GM19023 (cell line): ENCODE results near the gene PHLDA1.

Experiments used
- ATAC-seq: cut with Tn5 transposase; IDR thresholded peaks from one replicate; pipeline ENCODE4 v1.9.1; 2021; ENCODE audit warnings: mild to moderate bottlenecking, moderate library complexity; ENCODE audit not compliant: unreplicated experiment

The PHLDA1 gene

DNA sequence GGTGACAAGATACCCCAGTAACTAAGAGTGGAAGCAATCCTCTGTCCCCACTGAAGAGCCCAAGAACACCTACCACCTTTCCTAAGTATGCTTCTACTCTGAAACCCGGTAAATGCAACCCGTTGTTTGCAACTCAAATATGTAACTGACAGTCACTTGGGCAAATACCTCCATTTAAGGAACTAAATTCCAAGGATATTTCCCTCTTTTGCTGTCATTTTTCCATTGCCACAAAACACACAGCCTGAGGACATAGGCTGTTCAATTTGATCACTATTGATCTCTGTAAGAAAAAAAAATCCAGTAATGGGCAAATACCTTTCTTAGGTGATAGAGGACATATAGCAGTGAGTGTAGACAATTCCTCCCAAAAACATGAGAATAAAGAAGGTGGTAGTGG lies 6.6 kb upstream of the PHLDA1 start:
- ATAC-seq: no peak

DNA sequence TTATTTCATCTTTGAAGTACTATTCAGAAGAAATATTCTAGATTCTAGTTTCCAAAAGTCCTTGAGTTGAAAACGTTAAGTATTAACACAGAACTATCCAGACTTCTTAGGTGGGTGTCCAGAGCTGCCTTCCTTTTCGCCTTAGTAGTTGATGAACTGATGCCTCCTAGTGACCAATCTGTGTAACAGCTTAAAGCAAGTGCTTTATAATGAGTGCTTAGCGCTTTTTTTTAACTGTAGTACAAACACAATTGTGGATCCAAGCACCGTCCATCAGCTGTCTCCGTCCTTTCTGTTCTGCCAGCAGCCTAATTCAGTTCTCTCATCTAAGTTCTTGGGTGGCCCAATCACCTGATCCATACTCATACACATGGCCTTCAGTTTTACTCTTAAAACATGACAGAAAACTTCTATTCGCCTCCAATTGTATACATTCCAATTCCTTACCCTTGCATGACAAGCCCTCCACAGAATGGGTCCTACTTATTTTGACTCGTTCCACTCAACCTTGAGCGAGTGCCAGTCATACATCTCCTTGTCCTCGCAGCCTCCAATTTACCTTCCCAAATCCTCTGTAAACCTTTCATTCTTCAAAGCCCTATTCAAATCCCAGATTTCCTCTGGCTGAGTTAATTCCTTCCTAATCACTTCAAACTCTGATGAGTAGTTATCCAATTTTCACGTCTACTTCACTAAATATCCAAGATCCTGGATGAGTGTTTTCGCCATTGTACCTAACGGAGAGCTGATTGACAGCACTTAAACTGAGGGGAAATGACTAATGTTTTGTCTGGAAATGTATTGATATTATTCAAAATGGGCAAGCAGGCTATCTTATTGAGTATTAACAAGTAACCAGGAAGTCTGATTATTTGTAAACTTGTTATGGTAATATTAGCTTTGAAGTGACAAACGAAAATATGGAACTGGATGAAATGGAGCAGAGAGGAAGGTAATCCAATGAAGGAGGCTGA lies 5.8 kb upstream of the PHLDA1 start:
- peak; percentile 63 for ATAC-seq

- ATAC-seq: no peak
Measured at GRCh38 chr12:76035045-76035444, 3.5 kb upstream of the PHLDA1 start.

DNA sequence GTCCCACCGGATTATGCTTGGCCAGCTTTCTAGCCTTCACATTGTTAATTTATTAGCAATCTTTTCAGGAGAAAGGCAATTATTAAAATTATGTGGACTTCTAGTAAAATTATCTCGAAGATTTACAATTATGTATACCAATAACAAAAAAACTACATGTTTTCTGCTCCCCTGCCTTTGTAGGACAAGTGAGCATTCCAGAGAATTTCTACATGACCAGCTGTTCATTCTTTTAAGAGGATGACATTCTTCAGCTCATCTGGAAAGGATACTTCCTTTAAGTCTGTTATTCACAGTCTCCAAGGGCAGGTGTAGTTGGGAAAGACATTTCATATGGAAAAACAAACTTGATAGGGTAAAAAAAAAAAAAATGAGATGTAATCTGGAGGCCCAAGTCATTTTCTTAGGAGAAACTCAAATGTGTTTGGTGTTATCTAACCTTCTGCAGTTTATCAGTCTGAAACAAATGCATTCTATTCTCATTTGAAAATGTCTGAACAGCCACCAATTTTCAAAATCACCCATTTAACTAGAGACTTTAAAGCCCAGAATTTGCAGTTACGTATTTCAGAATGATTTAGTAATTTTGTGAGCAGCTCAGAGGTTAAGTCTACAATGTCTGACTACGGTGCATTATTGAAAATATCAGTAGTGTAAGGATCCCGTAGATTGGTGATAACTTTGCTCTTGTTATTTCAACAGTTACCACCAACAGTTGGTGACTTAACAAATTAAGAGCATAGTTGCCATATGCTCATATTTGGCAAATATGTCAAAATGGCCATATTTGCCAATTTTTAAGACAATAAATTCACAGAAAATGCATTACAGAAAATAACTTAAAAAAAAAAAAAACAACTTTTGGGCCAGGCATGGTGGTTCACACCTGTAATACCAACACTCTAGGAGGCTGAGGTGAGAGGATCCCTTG lies 1.8 kb upstream of the PHLDA1 start:
- no peak for ATAC-seq

GRCh38 chr12:76032043-76032981 lies 736 bp upstream of the PHLDA1 start:
- peak; percentile 30 for ATAC-seq

DNA sequence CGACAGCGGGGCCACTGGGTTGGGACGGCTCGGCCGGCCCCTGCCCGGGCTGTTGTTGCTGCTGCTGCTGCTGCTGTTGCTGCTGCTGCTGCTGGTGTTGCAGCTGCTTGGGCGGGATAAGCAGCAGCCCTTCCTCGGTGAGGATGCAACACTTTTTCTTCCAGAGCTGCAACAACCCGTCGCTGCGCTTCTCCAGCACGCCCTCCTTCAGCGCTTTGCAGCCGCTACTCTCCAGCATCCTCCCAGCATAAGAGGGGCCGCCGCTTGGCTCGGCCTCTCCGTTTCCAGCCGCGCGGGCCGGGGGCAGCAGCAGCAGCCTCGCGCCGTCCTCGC lies 529 bp downstream of the PHLDA1 start:
- ATAC-seq: peak; percentile 8

GRCh38 chr12:76030341-76031080 lies 1.1 kb downstream of the PHLDA1 start:
- no peak for ATAC-seq

GRCh38 chr12:76029982-76030340 lies 1.6 kb downstream of the PHLDA1 start:
- ATAC-seq: no peak

- ATAC-seq: no peak
Measured at GRCh38 chr12:76028571-76029277, 2.9 kb downstream of the PHLDA1 start.

DNA sequence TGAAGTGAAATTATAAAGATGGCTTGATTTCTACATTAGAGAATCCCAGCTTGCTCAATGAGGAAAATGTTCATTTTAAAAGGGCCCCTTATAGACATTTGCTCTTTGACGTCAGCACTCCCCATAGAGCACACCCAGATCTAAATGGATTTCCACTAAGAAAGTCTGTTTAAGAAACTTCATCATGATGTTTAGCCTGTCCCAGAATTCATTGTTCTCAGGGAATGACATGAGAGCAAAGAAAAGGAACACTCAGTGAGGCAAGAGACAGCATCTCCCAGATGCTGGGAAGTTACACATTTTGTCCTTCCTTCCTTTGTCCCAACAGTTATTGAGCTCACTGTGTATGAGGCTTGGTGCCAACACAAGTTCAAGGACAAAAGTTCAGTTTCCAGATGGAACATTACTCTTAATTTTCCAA lies 4.9 kb downstream of the PHLDA1 start:
- no peak for ATAC-seq

GRCh38 chr12:76025601-76026575 lies 5.7 kb downstream of the PHLDA1 start:
- ATAC-seq: no peak

- no peak for ATAC-seq
Measured at GRCh38 chr12:76024942-76025600, 6.5 kb downstream of the PHLDA1 start.

GRCh38 chr12:76024102-76024781 lies 7.3 kb downstream of the PHLDA1 start:
- ATAC-seq: no peak

DNA sequence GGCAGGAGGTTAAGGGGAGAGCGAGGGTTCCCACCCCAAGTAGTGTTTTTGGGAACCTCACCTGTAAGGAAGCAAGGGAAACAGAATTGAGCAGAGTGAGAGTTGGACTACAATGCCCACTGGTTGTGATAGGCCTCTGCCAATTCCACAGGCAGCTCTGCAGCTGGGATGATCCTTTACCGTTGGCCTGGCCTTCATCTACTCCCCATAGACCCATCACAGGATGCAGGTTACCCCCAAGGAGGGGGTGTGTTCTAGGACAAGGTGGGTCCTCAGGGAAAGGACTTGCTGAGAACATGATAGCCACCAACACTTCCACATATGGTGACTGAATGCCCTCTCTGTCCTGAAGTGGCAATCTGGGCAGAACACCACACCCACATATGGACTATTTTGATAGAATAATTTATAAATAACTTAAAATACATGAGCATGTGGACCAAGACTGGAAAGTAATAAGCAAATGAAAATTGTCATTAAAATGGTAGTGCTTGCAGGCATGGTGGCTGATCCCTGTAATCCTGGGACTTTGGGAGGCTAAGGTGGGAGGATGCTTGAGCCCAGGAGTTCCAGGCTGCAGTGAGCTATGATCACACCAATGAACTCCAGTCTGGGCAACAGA lies 8.4 kb downstream of the PHLDA1 start:
- no peak for ATAC-seq

- no peak for ATAC-seq
Measured at GRCh38 chr12:76022506-76022905, 9.1 kb downstream of the PHLDA1 start.
